ENCODE measurements around the gene BCL2L1. TPM values are rescaled to one million over a fixed set of nuclear protein-coding genes. Genes with fewer than 3 reads are reported as not detected.
"Not testable (repeated sequence)": the region's sequence is repeated elsewhere in the genome, so short reads cannot be mapped to it uniquely, and the experiment has no call there.

BCL2L1 gene
- total RNA-seq, 1 experiment from 2014 or later: 277 TPM

DNA sequence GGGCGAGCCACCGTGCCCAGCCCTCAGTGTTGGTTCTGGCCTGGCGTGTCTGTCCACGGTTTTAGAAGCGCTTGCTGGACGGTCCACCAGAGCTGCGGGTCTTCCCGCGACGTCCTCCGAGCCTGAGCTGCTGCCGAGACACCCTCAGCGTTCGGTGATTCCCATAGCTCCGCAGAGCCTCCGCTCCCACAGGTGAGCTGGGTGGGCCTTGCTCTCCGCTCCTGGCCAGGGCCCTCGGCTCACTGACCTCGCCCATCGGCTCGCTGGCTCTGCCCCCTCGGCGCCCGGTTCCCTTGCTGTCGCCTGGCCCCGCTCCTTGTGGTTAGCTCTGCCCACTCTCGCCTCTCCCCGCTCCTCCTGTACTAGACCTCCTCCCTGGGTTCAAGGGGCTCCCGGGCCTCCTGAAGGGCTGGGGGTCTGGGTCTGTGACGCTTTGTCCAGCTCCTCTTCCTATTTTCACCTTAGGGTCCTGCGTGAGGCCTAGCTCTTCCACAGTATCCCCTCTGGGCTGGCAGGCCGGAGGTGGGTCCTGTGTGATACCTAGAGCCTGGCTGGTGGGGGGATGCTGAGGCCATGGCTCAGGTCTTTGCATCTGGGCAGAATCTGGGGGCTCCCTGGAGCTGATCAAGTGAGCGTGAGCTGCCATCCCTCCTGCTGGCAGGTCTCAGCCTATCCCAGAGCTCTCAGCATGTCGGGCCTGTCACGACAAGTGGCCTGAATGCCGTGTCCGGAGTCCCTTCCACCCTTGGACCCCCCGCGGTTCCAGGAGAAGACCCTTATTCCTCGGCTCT, 89.9 kb downstream of the BCL2L1 start:
- H4K20me1 ChIP-seq (ENCODE audit: low read length): no peaks in the 10 kb centered on the region
- ChIA-PET POLR2A (ENCODE audit: unreplicated experiment) (no interaction called here), CTCF (interaction anchor here (1.2 to 2.1 kb wide), 2 partner anchors 29 to 91 kb away, joined by 6 to 21 read pairs; no protein-coding TSS in a partner anchor)
- TF ChIP-seq CTCF (conservative IDR thresholded peaks at IDR 0.05; ENCODE audit: low read depth, low read length): no peak
- TF ChIP-seq EZH2phosphoT487 (IDR thresholded peaks at IDR 0.05; ENCODE audit: borderline replicate concordance, low read length): no peak
- no peak for TF ChIP-seq EZH2 (IDR thresholded peaks at IDR 0.05; ENCODE audit: low read length, unreplicated experiment)
- H3K9ac ChIP-seq (ENCODE audit: low read length): no peak overlapping the region
- H3K36me3 ChIP-seq (ENCODE audit: low read depth, low read length): no peaks in the 10 kb centered on the region
- H3K27me3 ChIP-seq (ENCODE audit: low read length): no peaks in the 10 kb centered on the region
- intact Hi-C loops (cut with micrococcal nuclease): no loop called here
- no peaks in the 10 kb centered on the region for H3F3A ChIP-seq (ENCODE audit: low read length, unreplicated experiment)
- H3K4me2 ChIP-seq (ENCODE audit: low read length): no peak overlapping the region
- DNase-seq (no peak), ATAC-seq (no peak)
- H3K4me3 ChIP-seq (ENCODE audit: low read length): no peak overlapping the region
- H3K9me3 ChIP-seq (ENCODE audit: low read length): no peaks in the 10 kb centered on the region
- no peaks in the 10 kb centered on the region for H3K9me2 ChIP-seq (replicated peaks; ENCODE audit: low read length)
- H3K27ac ChIP-seq (ENCODE audit: low read length): no peak overlapping the region
- no peaks in the 10 kb centered on the region for H3K4me1 ChIP-seq (ENCODE audit: insufficient read depth, low read length)
- H3K79me2 ChIP-seq (ENCODE audit: low read length): no peaks in the 10 kb centered on the region
- H2AFZ ChIP-seq (ENCODE audit: low read length): no peak overlapping the region
- BruUV-seq (replicated peaks): no TSS peak

DNA sequence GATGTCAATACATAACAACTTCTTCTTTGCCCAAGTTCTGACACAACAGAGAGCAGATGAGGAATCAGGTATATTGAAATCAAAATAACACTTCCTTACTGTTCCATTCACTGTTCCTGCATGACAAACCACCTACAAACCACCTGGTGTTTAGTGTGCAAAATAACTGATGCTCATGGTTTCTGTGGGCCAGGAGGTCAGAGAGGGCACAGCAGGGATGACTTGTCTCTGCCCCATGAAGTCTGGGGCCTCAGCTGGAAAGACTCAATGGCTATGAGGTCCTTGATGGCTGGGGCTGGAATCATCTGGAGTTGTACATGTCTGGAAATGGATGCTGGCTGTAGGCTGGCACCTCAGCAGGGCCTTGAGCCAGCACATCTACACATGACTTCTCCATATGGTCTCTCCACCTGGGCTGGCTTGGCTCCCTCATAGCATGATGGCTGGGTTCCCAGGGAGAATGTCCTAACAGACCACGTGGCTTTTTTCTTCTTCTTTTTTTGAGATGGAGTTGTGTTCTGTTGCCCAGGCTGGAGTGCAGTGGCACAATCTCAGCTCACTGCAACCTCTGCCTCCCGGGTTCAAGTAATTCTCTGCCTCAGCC, 92.4 kb downstream of the BCL2L1 start:
- H3K9me3 ChIP-seq (ENCODE audit: low read length): no peaks in the 10 kb centered on the region
- H3K9ac ChIP-seq (ENCODE audit: low read length): no peak overlapping the region
- no peaks in the 10 kb centered on the region for H4K20me1 ChIP-seq (ENCODE audit: low read length)
- CTCF ChIA-PET: no interaction called here
- H3K27me3 ChIP-seq (ENCODE audit: low read length): no peaks in the 10 kb centered on the region
- intact Hi-C loops (cut with micrococcal nuclease): no loop called here
- no peak overlapping the region for H3K27ac ChIP-seq (ENCODE audit: low read length)
- DNase-seq: no peak
- ATAC-seq: no peak
- no peak overlapping the region for H3K4me3 ChIP-seq (ENCODE audit: low read length)
- H3K36me3 ChIP-seq (ENCODE audit: low read depth, low read length): no peaks in the 10 kb centered on the region
- no peaks in the 10 kb centered on the region for H3K9me2 ChIP-seq (replicated peaks; ENCODE audit: low read length)
- no TSS peak for BruUV-seq (replicated peaks)
- no peaks in the 10 kb centered on the region for H3F3A ChIP-seq (ENCODE audit: low read length, unreplicated experiment)
- POLR2A ChIA-PET (ENCODE audit: unreplicated experiment): no interaction called here
- no peaks in the 10 kb centered on the region for H3K4me1 ChIP-seq (ENCODE audit: insufficient read depth, low read length)
- H2AFZ ChIP-seq (ENCODE audit: low read length): no peak overlapping the region
- no peaks in the 10 kb centered on the region for H3K79me2 ChIP-seq (ENCODE audit: low read length)
- no peak overlapping the region for H3K4me2 ChIP-seq (ENCODE audit: low read length)
- TF ChIP-seq EZH2 (IDR thresholded peaks at IDR 0.05; ENCODE audit: low read length, unreplicated experiment) (no peak), EZH2phosphoT487 (IDR thresholded peaks at IDR 0.05; ENCODE audit: borderline replicate concordance, low read length) (no peak), CTCF (conservative IDR thresholded peaks at IDR 0.05; ENCODE audit: low read depth, low read length) (no peak)

GRCh38 chr20:31628057-31628456, 94.6 kb downstream of the BCL2L1 start:
- H2AFZ ChIP-seq (ENCODE audit: low read length); H4K20me1 ChIP-seq (ENCODE audit: low read length); POLR2A ChIA-PET (ENCODE audit: unreplicated experiment); H3K27ac ChIP-seq (ENCODE audit: low read length); H3K9me3 ChIP-seq (ENCODE audit: low read length); H3K4me3 ChIP-seq (ENCODE audit: low read length); intact Hi-C loops (cut with micrococcal nuclease); H3K27me3 ChIP-seq (ENCODE audit: low read length); H3K36me3 ChIP-seq (ENCODE audit: low read depth, low read length); DNase-seq; H3K9ac ChIP-seq (ENCODE audit: low read length); CTCF ChIA-PET; H3K79me2 ChIP-seq (ENCODE audit: low read length); H3K9me2 ChIP-seq (replicated peaks; ENCODE audit: low read length); H3F3A ChIP-seq (ENCODE audit: low read length, unreplicated experiment); BruUV-seq (replicated peaks); H3K4me2 ChIP-seq (ENCODE audit: low read length); ATAC-seq; H3K4me1 ChIP-seq (ENCODE audit: insufficient read depth, low read length): not testable (repeated sequence)

GRCh38 chr20:31626534-31626933, 96.1 kb downstream of the BCL2L1 start:
- DNase-seq; BruUV-seq (replicated peaks); H3K9me2 ChIP-seq (replicated peaks; ENCODE audit: low read length); H3K9me3 ChIP-seq (ENCODE audit: low read length); H2AFZ ChIP-seq (ENCODE audit: low read length); H3K4me1 ChIP-seq (ENCODE audit: insufficient read depth, low read length); POLR2A ChIA-PET (ENCODE audit: unreplicated experiment); H3F3A ChIP-seq (ENCODE audit: low read length, unreplicated experiment); H3K9ac ChIP-seq (ENCODE audit: low read length); H3K27ac ChIP-seq (ENCODE audit: low read length); H3K79me2 ChIP-seq (ENCODE audit: low read length); H3K4me3 ChIP-seq (ENCODE audit: low read length); CTCF ChIA-PET; intact Hi-C loops (cut with micrococcal nuclease); ATAC-seq; H3K4me2 ChIP-seq (ENCODE audit: low read length); H3K36me3 ChIP-seq (ENCODE audit: low read depth, low read length); H4K20me1 ChIP-seq (ENCODE audit: low read length); H3K27me3 ChIP-seq (ENCODE audit: low read length): not testable (repeated sequence)

GRCh38 chr20:31623123-31623505, 99.6 kb downstream of the BCL2L1 start:
- ATAC-seq; H3K4me3 ChIP-seq (ENCODE audit: low read length); H3K27ac ChIP-seq (ENCODE audit: low read length); H3K9ac ChIP-seq (ENCODE audit: low read length); H3K9me2 ChIP-seq (replicated peaks; ENCODE audit: low read length); DNase-seq; intact Hi-C loops (cut with micrococcal nuclease); H3K4me1 ChIP-seq (ENCODE audit: insufficient read depth, low read length); H3K9me3 ChIP-seq (ENCODE audit: low read length); BruUV-seq (replicated peaks); H3F3A ChIP-seq (ENCODE audit: low read length, unreplicated experiment); H2AFZ ChIP-seq (ENCODE audit: low read length); H3K4me2 ChIP-seq (ENCODE audit: low read length); H3K36me3 ChIP-seq (ENCODE audit: low read depth, low read length); H3K27me3 ChIP-seq (ENCODE audit: low read length); H4K20me1 ChIP-seq (ENCODE audit: low read length); POLR2A ChIA-PET (ENCODE audit: unreplicated experiment); H3K79me2 ChIP-seq (ENCODE audit: low read length): not testable (repeated sequence)
- CTCF ChIA-PET: interaction anchor here (0.6 kb wide), 1 partner anchor 104 kb away, joined by 6 read pairs; no protein-coding TSS in a partner anchor

Measured in PC-3 (cell line).